Activated CD4-positive, alpha-beta T cell treated with anti-CD3 and anti-CD28 coated beads, Interleukin-2, amount 50 U/mL, for 1 hour (primary cell): ENCODE results near the gene HSPA12B.

ENCODE experiments used
- DNase-seq: peaks from one replicate; pipeline ENCODE4 v3.0.0-alpha.2; 2020

The HSPA12B gene

DNA sequence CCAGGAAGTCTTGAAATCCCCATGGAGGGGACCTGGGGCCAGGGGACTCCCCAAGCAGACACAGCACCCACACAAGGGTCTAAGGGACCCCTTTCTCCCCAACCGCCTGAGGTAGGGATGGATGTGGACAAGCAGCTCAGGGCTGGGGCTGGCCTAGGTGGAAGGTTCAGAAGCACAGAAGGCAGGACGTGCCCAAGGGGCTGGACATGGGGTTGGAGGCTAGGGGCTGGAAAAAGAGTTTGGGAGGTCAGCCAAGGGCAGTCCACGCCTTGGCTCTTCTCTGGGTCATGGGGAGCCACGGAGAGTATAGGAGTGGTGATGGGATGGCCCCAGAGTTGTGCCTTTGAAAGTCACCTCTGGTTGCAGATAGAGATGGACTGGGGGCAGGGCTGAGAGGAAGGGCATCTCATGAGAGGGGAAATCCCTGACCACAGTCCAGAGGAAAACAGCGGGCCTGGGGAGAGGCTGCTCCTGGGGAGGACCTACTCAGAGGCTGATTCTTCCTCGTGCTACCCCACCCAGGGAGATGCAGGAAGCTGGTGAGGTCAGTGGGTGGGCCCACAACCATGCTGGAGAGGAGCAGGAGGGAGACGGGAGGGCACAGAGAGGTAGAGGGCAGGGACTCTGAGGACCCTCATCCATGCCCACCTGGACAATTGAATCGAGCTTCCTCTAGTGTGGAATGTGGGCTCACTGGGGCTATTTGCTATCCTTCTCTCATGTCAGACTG lies 2.5 kb upstream of the HSPA12B start:
- no peak for DNase-seq

GRCh38 chr20:3730803-3731672 lies 1.4 kb upstream of the HSPA12B start:
- no peak for DNase-seq

DNA sequence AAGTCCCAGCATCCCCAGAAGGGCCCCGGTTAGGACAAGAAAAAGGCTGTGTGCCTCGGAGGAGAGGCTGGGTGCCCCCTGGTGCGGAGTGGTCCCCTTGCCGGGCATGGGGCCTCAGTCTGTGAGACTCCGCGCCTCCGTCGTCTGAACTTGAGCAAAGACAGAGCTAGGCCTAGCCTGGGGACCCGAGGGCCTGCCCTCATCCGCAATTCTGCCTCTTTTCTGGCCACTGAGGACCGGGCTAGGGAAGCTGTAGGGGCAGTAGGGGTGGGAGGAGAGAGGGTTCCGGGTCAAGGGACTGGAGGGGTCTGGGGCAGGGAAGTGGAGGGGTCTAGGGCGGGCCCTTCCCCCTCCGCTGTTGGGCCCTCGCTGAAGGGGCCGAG lies 550 bp upstream of the HSPA12B start:
- DNase-seq: no peak

GRCh38 chr20:3733119-3733995 lies 872 bp downstream of the HSPA12B start:
- DNase-seq: no peak

DNA sequence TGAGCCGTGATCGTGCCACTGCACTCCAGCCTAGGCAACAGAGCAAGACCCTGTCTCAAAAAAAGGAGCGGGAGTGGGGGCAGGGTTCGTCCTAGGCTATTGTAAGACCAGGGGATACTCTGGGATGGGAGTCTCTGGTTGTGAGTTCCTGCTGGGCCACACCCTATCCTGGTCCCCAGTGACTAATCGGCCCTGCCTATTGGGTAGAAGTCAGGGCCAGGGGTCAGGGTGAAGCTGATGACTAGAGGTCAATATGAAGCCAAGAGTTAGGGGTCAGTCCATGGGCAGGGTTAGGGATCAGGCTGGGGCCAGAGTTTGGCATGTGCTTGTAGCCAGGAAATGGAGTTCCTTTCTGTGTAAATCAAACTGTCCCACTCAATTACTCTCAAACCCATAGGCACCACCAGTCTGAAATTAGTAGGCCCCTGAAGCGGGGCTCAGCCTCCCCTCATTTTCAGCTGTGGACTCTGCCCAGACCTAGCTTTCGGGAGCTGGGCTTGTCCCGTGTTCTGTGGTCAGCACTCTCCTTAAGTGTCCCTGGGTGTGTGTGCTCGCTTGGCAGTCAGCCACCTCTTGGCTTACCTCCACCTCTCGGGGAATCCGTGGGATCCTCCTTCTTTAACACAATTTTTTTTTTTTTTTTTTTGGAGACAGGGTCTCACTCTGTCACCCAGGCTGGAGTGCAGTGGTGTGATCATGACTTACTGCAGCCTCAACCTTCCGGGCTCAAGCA lies 1.8 kb downstream of the HSPA12B start:
- DNase-seq: no peak

DNA sequence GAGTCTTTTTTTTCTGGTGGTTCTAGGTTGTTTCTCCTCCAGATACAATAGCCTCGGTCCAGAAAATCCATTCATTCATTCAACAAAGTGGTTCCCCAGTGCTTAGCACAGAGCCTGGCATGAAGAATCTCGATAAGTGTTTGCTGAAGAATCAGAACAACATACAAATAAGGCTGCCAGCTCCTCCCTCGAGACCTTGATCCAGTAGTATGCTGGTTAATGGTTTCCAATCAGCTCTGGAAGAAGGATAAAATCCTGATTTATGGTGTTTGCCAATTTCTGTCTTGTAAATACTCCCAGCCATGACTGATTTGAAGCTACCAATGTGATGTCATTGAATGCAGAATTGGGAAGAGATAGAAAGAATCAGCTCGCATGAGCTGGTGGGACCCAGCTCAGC lies 3.3 kb downstream of the HSPA12B start:
- no peak for DNase-seq

- no peak for DNase-seq
Observed at GRCh38 chr20:3738111-3739053, 5.9 kb downstream of the HSPA12B start.

- no peak for DNase-seq
Observed at GRCh38 chr20:3739054-3739925, 6.8 kb downstream of the HSPA12B start.

DNA sequence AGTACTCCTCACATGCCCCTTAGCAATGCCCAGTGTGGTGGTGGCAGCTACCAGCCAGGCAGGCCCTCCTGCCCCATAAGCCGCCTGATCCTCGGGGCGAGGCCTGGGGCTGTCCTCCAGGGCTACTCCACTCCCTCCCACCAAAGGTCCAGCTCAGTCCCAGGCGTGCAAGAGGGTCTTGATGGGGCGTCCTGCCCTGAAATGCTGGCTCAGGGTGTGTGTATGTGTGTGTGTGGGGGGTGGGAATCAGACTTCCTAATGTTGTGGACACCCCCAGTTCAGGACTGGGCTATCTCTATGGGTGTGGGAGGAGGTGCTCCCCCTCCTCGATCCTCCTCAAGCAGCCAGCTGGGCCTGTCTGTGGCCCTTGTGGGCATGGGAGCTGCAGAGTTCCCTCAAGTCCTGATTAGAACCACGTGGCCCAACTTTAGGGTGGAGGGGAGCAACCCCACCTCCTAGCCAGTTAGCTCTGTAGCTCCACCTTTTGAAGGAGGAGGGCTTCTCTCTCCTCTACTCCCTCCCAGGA lies 7.5 kb downstream of the HSPA12B start:
- DNase-seq: no peak

GRCh38 chr20:3740615-3741301 lies 8.3 kb downstream of the HSPA12B start:
- DNase-seq: no peak

GRCh38 chr20:3741836-3742458 lies 9.5 kb downstream of the HSPA12B start:
- DNase-seq: no peak

DNA sequence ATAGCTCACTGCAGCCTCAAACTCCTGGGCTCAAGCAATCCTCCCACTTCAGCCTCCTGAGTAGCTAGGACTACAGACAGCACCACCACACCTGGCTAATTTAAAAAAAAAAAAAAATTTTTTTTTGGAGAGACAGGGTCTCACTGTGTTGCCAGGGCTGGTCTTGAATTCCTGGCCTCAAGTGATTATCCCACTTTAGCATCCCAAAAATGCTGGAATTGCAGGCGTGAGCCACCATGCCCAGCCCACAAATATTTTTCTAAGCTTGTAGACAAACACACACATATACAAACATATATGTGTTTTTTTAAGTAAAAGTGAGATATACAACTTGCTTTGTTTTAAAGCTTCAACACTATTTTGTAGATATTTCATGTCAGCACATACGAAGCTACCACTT lies 10.8 kb downstream of the HSPA12B start:
- no peak for DNase-seq

DNA sequence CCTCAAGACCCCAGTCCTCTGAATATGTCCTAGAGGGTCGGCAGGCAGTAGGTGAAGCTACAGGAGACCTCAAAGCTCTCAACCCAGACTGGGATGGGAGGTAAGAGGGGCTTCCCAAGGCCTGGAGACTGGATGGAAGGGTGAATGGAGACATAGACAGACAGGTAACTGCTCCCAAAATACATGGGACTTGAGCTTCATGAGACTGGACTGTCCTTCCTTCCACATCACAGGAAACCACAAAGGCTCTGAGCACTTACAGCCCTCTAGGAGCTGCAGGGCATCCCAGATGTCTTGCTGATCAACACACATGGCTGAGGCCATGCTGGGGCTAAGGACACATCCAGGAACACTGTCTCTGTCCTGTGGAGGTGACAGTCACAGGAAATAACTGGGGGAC lies 11.6 kb downstream of the HSPA12B start:
- DNase-seq: no peak

DNA sequence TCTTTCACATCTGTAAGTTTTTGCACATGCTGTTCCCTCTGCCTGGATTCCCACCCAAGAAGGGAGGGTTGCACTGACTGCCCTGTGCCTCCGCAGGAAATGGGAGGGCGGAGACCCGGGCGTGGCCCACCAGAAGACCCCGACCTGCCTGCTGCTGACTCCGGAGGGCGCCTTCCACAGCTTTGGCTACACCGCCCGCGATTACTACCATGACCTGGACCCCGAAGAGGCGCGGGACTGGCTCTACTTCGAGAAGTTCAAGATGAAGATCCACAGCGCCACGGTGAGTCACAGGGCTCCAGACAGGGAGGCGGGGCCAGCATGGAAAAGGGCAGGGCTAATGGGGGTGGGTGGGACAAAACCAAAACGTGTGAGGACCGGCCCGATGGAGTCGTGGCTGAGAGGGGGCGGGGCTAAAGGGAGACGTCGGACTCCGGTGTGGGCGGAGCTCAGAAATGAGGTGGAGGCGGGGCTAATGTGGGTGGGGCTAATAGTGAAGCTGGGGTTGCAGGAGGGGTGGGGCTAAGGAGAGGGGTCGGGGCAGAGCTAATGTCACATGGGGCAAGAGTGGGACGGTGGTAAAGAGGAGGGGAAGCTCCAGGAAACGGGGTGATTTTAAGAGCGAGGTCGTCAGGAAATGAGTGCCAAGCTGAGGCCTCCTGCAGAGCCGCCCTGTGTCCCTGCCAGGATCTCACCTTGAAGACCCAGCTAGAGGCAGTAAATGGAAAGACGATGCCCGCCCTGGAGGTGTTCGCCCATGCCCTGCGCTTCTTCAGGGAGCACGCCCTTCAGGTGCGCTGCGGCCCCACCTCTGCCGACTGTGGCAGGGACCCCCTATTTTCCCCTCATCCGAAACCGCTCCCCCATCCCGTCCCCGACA lies 12.6 kb downstream of the HSPA12B start:
- DNase-seq: peak; percentile 76

- DNase-seq: no peak
Observed at GRCh38 chr20:3745686-3746173, 13.2 kb downstream of the HSPA12B start.

- DNase-seq: no peak
Observed at GRCh38 chr20:3747471-3747870, 15.0 kb downstream of the HSPA12B start.

DNA sequence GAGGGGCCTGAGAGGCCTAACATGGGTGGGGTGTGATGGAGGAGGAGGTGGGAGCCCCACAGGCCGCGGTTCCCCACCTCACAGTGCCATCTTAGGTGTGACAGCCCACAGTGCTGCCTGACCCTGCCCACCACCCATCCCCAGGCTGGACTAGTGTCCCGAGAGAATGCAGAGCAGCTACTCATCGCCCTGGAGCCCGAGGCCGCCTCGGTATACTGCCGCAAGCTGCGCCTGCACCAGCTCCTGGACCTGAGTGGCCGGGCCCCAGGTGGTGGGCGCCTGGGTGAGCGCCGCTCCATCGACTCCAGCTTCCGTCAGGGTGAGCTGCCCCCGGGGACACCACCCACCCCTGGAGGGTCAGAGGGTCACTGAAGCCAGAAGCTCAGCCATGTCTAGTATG lies 15.6 kb downstream of the HSPA12B start:
- DNase-seq: no peak
